22Rv1 (cell line): ENCODE measurements around the gene NHEJ1.
A peak's percentile ranks its signal among the peaks of the same experiment; 100 is the strongest.

ENCODE experiments used
- ZFX ChIP-seq: fragments of 450-650 bp; IDR thresholded peaks from 2 replicates; pipeline ENCODE4 v1.6.1; 2017; ENCODE audit warnings: antibody characterized with exemption, borderline replicate concordance
- TF ChIP-seq, protein P1 (sequence below): fragments of 450-650 bp; IDR thresholded peaks from 2 replicates; pipeline ENCODE4 v1.5.1; 2017; ENCODE audit warnings: mild to moderate bottlenecking

DNA sequence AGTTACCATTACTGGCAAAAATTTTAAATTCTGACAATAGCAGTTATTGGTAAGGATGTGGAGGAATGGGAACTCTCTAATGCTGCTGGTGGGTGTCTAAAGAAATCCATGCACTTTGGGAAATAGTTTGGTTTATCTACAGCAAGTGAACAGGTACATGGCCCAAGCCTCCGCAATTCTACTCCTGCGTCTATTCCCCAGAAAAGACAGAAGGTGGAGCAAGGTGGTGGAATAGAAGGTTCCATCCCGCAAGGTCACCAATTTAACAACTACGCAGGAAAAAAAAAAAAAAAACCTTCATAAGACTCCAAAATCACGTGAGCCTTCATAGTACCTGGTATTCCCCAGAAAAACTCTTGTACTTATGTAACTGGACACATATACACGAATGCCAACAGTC is 125.8 kb downstream of the NHEJ1 start:
- TF ChIP-seq, protein P1, sequence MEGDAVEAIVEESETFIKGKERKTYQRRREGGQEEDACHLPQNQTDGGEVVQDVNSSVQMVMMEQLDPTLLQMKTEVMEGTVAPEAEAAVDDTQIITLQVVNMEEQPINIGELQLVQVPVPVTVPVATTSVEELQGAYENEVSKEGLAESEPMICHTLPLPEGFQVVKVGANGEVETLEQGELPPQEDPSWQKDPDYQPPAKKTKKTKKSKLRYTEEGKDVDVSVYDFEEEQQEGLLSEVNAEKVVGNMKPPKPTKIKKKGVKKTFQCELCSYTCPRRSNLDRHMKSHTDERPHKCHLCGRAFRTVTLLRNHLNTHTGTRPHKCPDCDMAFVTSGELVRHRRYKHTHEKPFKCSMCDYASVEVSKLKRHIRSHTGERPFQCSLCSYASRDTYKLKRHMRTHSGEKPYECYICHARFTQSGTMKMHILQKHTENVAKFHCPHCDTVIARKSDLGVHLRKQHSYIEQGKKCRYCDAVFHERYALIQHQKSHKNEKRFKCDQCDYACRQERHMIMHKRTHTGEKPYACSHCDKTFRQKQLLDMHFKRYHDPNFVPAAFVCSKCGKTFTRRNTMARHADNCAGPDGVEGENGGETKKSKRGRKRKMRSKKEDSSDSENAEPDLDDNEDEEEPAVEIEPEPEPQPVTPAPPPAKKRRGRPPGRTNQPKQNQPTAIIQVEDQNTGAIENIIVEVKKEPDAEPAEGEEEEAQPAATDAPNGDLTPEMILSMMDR: 0 out of 2 replicates have a peak, but pooled peaks have one; percentile 13
- no peak for TF ChIP-seq ZFX
